GOT3 (cell line): ENCODE measurements around the gene TNRC18.

Source experiments
- DNase-seq: peaks from one replicate; lab custom pipeline; 2025; ENCODE audit warnings: mixed read lengths; lab: John Stamatoyannopoulos, UW

Gene TNRC18

DNA sequence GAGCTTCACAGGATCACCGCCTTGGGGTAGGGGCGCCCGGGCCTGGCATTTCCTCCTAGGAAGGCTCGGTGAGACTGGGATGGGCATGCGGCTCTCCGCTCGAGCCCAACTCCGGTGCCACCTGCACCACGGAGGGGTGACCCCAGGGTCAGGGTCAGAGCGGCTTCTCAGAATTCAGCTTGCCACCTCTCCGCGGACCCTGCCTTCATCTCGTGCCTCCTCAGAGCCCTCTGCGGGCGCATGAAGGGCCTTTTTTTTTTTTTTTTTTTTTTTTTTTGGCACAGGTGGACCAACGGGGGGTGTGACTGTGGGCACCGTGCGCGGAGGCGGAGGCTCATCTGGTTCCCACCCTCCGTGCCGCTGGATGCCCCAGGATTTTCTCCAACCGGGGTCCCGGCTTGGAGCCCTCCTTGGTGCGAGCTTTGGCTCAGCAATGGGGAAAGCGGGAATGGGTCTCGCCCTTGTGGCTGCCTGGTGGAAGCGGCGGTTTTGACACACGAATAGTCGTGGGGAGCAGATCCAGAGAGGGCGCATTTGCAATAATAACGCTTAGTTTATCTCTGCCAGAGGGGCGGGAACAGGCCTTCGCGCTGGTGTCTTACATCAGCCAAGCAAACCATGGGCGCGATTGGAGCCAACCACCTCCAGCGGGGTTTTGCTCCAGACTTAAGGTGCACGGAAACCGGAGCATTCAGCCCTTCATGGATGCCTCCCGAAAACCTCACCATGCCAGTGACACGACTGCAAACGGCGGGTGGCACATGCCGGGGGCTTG lies 5.0 kb upstream of the TNRC18 start:
- DNase-seq, result no peak

GRCh38 chr7:5426226-5426475 lies 2.5 kb upstream of the TNRC18 start:
- no peak for DNase-seq

GRCh38 chr7:5425507-5426225 lies 2.0 kb upstream of the TNRC18 start:
- peak; percentile 37 for DNase-seq

- no peak for DNase-seq
Observed at GRCh38 chr7:5424749-5425506, 1.3 kb upstream of the TNRC18 start.

- DNase-seq, result peak; percentile 94
Observed at GRCh38 chr7:5423976-5424748, 528 bp upstream of the TNRC18 start.

DNA sequence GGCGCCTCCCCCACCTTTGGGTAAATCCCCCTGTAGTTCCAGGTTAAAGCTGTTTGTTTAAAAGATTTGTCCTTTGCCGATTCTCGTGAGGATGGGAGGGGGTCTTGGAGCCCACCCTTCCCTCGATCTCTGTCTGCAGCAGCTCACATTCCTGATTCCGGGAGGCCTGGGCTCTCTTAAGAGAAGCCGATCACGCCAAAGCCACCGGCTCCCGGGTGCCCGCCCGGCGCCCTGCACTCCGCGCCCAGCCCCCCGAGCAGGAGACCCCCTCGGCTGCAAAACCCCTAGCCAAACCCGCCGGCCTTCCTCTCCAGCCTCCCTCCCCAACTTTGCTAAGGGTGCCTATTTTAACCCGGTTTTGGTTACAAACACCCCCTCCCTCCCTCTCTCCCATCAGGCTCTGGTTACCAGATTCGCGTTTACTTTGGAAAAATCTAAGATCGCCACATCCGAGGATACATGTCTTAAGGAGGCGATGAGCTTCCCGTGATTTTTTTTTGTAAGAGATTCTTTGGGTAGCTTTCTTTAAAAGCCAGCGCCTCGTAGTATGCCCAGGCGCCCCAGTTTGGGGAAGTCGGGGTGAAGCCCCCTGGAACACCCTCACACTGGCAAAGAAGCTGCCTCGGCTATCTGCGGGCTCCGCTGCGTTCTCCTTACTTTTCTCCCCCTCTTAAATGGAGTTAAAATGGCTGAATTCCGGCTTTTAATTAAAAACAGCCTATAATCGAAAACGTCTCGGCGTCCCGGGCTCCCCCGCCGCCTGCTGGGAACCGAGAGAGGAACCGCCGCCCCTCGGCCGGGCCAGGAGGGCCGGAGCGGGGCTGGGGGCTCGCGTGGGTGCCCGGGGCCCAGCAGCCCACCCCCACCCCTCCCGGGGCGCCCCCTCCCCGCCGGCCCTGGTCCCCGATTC lies 983 bp downstream of the TNRC18 start:
- DNase-seq, result no peak

DNA sequence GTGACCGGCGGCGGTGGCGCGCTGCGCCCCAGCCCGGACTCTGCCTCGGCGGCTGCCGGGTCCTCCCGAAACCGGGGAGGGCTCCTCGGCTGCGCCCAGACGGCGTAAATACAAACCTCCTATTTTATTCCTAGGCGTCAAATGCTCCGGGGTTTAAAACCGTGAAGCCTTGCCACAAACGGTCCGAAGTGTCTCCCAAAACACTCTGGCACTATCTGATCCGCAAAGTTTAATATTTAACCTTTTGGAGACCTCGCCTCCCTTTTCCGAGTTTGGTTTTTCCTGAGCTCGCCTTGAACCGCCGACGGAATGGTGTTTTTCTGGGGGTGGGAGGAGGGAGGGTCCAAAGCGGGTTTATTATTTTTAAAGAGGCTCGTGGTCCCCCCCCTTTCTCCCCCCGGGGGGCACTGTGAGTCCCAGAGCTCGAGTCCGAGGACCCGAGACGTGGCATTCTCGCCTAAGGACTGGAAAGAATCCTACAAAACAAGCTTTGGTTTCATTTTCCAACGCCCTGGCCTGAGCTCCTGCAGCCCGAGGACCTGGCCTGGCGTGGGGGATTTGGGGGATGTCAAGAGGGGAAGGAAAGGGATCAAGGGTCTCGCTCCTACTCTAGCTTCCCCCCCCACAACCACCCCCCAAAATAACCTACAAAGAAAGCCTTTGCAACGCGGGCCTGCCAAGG lies 1.8 kb downstream of the TNRC18 start:
- DNase-seq, result no peak

DNA sequence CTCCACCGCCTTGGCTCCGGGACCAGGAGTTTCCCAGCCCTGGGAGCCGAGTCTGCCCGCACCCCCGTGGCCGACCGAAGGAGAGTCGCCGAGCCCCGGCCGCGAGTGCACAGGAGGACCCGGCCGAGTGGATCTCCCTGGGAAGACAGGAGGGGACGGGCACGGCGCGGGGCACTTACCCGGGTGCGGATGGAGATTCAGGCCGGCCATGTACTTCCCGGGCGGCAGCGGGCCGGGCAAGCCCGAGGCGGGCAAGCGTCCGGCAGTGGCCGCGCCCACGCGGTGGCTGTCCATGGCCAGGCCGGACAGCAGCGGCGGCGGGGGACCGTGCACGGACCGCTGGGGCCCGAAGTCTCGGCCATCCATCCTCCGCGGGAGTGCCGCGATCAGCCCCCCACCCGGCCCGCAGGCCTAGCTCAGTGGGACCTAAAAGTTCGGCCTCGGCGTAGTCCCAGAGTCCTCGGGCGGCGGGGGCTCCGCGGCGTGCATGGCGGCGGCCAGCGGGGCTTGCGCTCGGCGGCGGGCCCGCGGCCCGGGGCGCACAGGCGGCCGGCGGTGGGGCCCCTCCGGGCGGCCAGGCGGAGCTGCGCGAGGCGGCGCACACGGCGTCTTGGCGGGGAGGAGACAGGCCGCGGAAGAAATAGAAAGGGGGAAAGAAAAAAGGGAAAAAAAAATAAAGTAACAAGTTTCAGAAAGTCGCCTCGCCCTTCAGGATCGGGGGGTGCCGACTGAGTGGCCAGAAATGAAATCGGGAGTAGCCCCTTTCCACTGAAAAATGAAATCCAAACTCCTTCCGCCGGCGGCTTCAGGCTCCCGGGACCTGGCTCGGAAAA lies 2.5 kb downstream of the TNRC18 start:
- DNase-seq, result no peak

DNA sequence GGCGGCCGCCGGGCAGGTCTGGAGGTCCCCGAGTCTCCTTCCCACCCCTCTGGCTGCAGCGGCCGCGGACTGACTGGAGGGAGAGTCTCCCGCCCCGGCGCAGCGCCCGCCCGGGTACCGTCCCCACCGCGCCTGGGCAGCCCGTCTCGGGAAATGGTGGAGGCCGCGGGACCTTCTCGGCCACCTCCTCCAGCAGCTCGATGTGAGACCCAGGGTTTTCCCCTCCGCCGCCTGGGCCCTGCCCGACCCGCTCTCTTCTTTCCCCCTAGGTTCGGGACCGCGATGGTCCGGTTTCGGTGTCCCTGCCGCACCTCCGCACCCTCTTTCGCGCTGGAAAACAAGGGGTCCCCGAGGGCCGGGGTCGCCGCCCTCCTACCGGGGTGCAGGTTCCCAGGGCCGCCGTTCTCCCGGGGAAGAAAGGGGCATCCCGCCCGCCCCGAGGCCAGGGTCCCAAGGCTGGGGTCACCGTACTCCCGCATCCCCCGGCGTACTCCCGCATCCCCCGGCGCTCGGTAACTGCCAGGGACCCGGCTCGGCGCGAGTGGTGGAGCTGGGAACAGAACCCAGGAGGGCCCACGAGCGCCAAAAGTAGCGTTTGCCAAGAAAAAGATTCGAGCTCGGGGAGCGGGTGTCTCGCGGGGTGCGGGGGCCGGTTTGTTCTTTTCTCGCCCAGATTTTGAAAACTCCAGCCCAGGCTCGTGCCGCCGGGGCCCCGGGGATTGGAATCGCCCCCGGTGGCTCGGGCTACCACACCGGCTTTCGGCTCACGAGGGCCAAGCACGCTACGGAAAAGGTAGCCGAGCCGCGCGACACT lies 3.4 kb downstream of the TNRC18 start:
- DNase-seq, result no peak

DNA sequence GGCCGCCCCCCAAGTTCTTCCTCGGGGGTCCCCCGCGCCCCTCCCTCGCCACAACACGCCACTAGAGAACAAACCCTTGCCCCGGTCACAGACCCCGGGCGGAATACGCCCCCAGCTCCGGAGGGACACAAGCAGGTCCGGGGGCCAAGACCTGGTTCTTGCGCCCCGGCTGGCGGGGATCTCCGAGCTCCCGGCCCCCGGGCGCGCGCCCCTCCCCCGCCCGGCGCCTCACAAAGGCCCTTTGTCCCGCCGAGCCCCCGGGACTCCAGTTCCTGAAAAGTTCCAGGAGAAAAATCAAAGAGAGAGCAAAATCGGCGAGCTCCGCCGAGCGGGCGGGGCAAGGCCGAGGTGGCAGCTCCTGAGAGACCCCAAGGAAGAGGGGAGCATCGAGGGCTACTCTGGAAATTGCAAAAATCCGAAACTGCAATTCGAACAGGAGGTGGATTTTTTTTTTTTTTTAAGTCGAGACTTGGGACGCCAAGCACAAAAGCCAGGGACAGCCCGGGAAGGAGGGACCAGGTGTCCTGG lies 4.0 kb downstream of the TNRC18 start:
- DNase-seq, result no peak

- no peak for DNase-seq
Observed at GRCh38 chr7:5418285-5418582, 5.4 kb downstream of the TNRC18 start.

DNA sequence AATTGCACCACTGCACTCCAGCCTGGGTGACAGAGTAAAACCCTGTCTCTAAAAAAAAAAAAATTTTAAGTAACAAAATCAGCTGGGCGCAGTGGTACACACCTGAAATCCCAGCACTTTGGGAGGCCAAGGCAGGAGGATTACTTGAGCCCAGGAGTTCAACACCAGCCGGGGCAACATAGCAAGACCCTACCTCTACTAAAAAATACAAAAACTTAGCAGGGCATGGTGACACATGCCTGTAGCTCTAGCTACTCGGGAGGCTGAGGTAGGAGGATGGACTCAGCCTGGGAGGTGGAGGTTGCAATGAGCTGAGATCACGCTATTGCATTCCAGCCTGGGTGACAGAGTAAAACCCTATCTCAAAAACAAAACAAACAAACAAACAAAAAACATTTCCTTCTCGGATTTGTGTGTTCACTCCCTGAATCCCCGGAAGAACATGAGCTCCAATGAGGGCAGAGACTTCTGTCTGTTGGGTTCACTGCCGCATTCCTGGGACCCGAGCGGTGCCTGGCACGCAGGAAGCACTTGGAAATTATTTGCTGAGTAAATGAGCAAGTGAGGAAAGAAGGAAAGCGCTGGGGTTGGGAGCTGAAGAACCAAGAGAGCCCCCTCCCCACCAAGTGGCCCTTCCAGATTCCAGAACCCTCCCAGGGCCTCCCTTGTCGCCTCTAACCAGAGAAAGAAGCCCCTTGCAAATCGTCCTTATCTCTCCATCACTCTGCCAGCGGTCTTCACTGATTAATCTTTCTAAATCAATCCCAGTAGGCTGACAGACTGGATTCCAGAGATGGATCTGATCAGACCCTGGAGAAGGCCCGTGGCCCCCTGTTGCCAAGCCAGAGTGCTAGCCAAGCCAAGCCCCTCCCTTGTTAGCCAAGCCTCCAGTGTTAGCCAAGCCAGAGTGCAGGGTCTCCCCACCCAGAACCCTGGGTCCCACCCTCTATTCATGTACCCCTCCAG lies 6.2 kb downstream of the TNRC18 start:
- DNase-seq, result no peak

GRCh38 chr7:5414916-5415315 lies 8.7 kb downstream of the TNRC18 start:
- no peak for DNase-seq

GRCh38 chr7:5413449-5413786 lies 10.2 kb downstream of the TNRC18 start:
- DNase-seq, result no peak

GRCh38 chr7:5408777-5409176 lies 14.9 kb downstream of the TNRC18 start:
- no peak for DNase-seq

DNA sequence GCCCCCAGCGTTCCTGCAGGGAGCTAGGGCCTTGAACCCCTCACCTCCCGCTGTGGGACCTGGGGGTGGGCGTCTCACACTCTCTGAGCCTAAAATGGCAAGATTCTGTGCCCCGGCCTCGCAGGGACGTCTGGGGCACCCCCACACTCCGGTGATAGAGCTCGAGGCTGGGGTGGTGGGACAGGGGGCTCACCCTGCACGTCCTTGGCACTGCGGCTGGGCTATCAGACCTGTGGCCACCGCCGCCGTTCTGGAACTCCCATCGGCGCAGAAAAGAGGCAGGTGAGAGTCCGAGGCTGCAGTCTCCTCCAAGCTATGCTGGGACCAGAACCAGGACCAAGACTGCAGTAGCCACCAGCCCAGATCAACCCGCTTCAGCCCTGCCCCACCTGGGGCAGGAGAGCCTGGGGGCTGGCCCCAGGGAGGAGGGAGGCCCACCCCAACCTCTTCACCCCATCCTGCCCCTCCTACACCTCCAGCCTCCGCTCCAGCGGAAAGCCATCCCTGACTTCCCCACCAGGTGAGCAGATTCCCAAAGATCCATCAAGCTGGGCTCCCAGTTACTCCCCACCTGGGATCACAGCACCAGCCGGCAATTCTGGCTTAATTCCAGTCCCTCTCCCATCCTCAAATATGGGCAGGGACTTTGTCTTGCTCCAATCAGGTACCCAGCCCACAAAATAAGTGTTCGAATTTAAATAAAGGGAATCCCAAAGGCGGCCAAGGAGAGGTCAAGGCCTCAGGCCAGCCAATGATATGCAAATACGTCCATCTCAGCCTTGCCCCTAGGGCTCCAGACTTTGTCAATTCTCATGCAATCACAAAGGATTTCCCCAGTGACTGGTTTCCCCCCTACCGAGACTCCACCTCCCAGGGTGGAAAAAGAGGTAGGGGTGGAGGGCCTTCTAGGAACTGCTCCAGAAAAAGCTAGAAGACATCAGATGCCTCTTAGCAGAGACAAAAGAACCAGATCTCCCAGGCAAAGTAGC lies 16.4 kb downstream of the TNRC18 start:
- DNase-seq, result no peak

- no peak for DNase-seq
Observed at GRCh38 chr7:5404421-5404826, 19.2 kb downstream of the TNRC18 start.
